HG02642 (cell line): ENCODE measurements around the gene CHD6.
A peak's percentile ranks its signal among the peaks of the same experiment; 100 is the strongest.

Source experiments
- ATAC-seq: cut with Tn5 transposase; IDR thresholded peaks from one replicate; pipeline ENCODE4 v1.9.1; 2021; ENCODE audit warnings: mild to moderate bottlenecking; ENCODE audit not compliant: unreplicated experiment, poor library complexity

The CHD6 gene

GRCh38 chr20:41623625-41624375, 5.6 kb upstream of the CHD6 start:
- ATAC-seq = no peak

GRCh38 chr20:41622584-41622983, 4.4 kb upstream of the CHD6 start:
- ATAC-seq = no peak

- no peak for ATAC-seq
Observed at GRCh38 chr20:41621971-41622370, 3.8 kb upstream of the CHD6 start.

GRCh38 chr20:41621421-41621820, 3.2 kb upstream of the CHD6 start:
- no peak for ATAC-seq

GRCh38 chr20:41619360-41620100, 1.4 kb upstream of the CHD6 start:
- no peak for ATAC-seq

GRCh38 chr20:41618807-41619311, 682 bp upstream of the CHD6 start:
- ATAC-seq = peak; percentile 1

- no peak for ATAC-seq
Observed at GRCh38 chr20:41617059-41617901, 897 bp downstream of the CHD6 start.

GRCh38 chr20:41616228-41616627, 1.9 kb downstream of the CHD6 start:
- no peak for ATAC-seq

- ATAC-seq = no peak
Observed at GRCh38 chr20:41615676-41616075, 2.5 kb downstream of the CHD6 start.

- ATAC-seq = no peak
Observed at GRCh38 chr20:41615110-41615509, 3.1 kb downstream of the CHD6 start.

GRCh38 chr20:41613321-41613720, 4.9 kb downstream of the CHD6 start:
- ATAC-seq = no peak

GRCh38 chr20:41609474-41609873, 8.7 kb downstream of the CHD6 start:
- ATAC-seq = no peak

GRCh38 chr20:41608606-41609005, 9.6 kb downstream of the CHD6 start:
- no peak for ATAC-seq

- no peak for ATAC-seq
Observed at GRCh38 chr20:41607791-41608190, 10.4 kb downstream of the CHD6 start.

GRCh38 chr20:41604002-41604401, 14.2 kb downstream of the CHD6 start:
- ATAC-seq = no peak

- ATAC-seq = no peak
Observed at GRCh38 chr20:41601742-41602141, 16.4 kb downstream of the CHD6 start.

GRCh38 chr20:41600926-41601631, 17.1 kb downstream of the CHD6 start:
- no peak for ATAC-seq

GRCh38 chr20:41599699-41600104, 18.5 kb downstream of the CHD6 start:
- ATAC-seq = no peak

GRCh38 chr20:41598719-41599118, 19.5 kb downstream of the CHD6 start:
- ATAC-seq = no peak
